Activated T-cell treated with anti-CD3 and anti-CD28 coated beads, Interleukin-2, amount 50 U/mL, for 24 hours (primary cell): Measurements from ENCODE around the gene MOB3B.

Experiments used
- DNase-seq: peaks from one replicate; pipeline ENCODE4 v3.0.0-alpha.2; 2020
- H3K27ac Mint-ChIP-seq: 2 replicates; pipeline ENCODE4 v1.8.0; 2020; ENCODE audit warnings: mild to moderate bottlenecking, mixed read lengths
- H3K27me3 Mint-ChIP-seq: 2 replicates; pipeline ENCODE4 v1.8.0; 2020; ENCODE audit warnings: mixed read lengths
- H3K36me3 Mint-ChIP-seq: 2 replicates; pipeline ENCODE4 v1.8.0; 2020; ENCODE audit warnings: low read depth, mixed read lengths
- H3K4me1 Mint-ChIP-seq: 2 replicates; pipeline ENCODE4 v1.8.0; 2020; ENCODE audit warnings: low read depth, mixed read lengths
- H3K4me3 Mint-ChIP-seq: 2 replicates; pipeline ENCODE4 v1.8.0; 2020; ENCODE audit warnings: mild to moderate bottlenecking, moderate library complexity, mixed read lengths
- H3K9me3 Mint-ChIP-seq: 2 replicates; pipeline ENCODE4 v1.8.0; 2020; ENCODE audit warnings: mixed read lengths

The MOB3B gene

DNA sequence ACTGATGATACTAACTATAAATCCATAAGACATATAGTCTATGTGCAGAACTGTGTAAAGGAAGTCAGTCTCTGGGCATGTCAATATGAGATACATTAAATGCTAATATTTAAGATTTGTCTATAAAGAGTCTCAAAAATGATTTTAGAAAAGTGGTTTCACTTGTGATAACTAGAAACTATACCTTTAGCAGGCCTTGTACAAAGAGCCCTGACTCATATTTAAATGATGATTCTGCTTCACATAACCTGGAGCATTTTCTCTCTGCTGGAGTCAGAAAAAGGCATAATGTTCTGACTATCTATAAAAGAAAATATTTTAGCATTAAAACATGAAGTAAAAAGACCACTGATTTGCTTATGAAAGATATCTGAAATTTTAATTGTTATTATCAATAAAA lies 28.7 kb upstream of the MOB3B start:
- peaks cover 3% of the 10 kb centered on the region for H3K4me1 Mint-ChIP-seq
- H3K9me3 Mint-ChIP-seq: no peaks in the 10 kb centered on the region
- peaks cover 64% of the 10 kb centered on the region for H3K36me3 Mint-ChIP-seq
- no peak overlapping the region for H3K4me3 Mint-ChIP-seq
- no peaks in the 10 kb centered on the region for H3K27me3 Mint-ChIP-seq
- no peak overlapping the region for H3K27ac Mint-ChIP-seq
- DNase-seq: no peak

GRCh38 chr9:27556470-27556869 lies 26.9 kb upstream of the MOB3B start:
- no peak overlapping the region for H3K27ac Mint-ChIP-seq
- no peaks in the 10 kb centered on the region for H3K4me1 Mint-ChIP-seq
- no peaks in the 10 kb centered on the region for H3K27me3 Mint-ChIP-seq
- DNase-seq: no peak
- H3K4me3 Mint-ChIP-seq: no peak overlapping the region
- peaks cover 74% of the 10 kb centered on the region for H3K36me3 Mint-ChIP-seq
- H3K9me3 Mint-ChIP-seq: no peaks in the 10 kb centered on the region

DNA sequence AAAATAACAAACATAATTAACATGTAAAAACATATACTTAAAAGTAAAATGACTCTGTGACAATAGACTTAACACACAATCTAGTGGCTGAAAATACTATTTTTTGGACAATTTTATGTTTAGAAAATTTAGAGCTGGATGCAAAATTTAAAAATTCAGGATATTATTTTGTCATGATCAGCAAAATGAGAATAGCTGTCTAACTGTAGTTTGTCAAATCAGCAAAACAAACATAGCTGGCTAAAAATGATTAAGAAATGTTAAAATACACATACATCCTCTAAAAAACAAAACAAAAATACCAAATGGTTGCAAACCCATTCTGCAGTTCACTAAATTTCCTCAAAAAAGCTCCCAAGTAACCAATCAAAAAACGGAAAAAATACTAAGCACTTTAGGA lies 25.1 kb upstream of the MOB3B start:
- Mint-ChIP-seq H3K27me3 (no peaks in the 10 kb centered on the region), H3K27ac (no peak overlapping the region), H3K4me1 (no peaks in the 10 kb centered on the region), H3K36me3 (peaks cover 73% of the 10 kb centered on the region), H3K4me3 (no peak overlapping the region), H3K9me3 (no peaks in the 10 kb centered on the region)
- DNase-seq: no peak

DNA sequence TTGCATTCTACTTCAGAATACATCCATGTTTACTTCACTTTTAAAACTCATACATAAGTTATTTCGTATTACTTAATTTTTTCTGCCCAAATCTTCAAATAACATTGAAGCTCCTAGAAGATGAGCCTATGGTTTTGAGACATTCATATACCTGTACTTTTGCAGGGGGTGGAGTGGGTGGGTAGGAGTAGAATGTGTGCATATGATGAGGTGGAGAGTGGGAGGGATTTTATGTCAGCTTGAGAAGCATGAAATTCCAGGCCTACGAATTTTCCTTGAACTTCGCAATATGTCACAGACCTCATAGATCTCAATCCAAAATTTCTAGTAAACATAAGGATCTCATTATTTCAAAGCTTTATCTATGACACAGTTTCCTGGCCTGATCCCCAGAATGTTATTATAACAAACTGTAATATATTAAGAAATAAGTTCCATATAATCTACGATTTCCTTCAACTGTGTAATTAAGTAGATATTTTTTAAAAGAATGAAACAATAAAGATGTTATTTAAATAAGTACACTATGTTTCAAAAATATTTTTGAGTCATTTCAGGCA lies 19.7 kb upstream of the MOB3B start:
- no peak overlapping the region for H3K27ac Mint-ChIP-seq
- no peaks in the 10 kb centered on the region for H3K9me3 Mint-ChIP-seq
- no peaks in the 10 kb centered on the region for H3K4me1 Mint-ChIP-seq
- H3K27me3 Mint-ChIP-seq: no peaks in the 10 kb centered on the region
- H3K36me3 Mint-ChIP-seq: peaks cover 64% of the 10 kb centered on the region
- H3K4me3 Mint-ChIP-seq: no peak overlapping the region
- no peak for DNase-seq

DNA sequence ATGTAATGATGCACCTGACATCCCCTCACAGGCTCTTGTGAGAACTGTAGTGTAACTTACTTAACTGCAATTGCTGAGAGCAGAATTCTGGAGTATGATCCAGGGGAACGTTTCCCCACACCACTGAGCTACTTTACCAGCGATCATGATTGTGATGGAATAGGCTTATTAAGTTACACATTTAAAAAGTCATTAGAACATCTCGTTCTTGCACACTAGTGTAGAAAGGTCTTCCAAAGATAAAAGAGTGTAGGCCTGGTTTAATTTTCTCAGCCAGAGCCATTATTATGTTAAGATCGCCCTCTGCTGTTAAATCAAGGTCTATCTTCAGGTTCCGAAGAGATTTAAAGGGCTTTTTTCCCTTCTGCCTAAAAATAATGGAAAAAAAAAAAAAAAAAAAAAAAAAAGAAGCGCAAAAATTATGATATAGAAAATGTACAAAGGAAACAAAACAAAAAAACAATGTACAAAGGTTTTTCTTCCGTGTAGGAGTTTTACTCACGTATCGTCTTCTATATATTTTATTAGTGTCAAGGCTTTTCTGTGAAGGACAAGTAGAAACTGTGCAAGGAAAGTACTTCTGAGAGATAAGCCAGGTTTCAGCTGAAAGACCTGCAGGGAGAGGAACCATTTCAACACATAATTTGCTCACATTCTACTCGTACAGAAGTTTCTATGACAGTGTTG lies 18.6 kb upstream of the MOB3B start:
- Mint-ChIP-seq H3K9me3 (no peaks in the 10 kb centered on the region), H3K4me1 (no peaks in the 10 kb centered on the region), H3K4me3 (no peak overlapping the region), H3K36me3 (peaks cover 62% of the 10 kb centered on the region), H3K27ac (no peak overlapping the region), H3K27me3 (no peaks in the 10 kb centered on the region)
- DNase-seq: no peak

- H3K27me3 Mint-ChIP-seq: no peaks in the 10 kb centered on the region
- no peaks in the 10 kb centered on the region for H3K9me3 Mint-ChIP-seq
- no peak overlapping the region for H3K27ac Mint-ChIP-seq
- H3K4me1 Mint-ChIP-seq: no peaks in the 10 kb centered on the region
- no peak overlapping the region for H3K4me3 Mint-ChIP-seq
- no peak for DNase-seq
- H3K36me3 Mint-ChIP-seq: peaks cover 50% of the 10 kb centered on the region
Measured at GRCh38 chr9:27545471-27545870, 15.9 kb upstream of the MOB3B start.

GRCh38 chr9:27542508-27542907 lies 12.9 kb upstream of the MOB3B start:
- Mint-ChIP-seq H3K36me3 (peaks cover 34% of the 10 kb centered on the region), H3K9me3 (no peaks in the 10 kb centered on the region), H3K27me3 (no peaks in the 10 kb centered on the region), H3K4me1 (no peaks in the 10 kb centered on the region), H3K4me3 (no peak overlapping the region), H3K27ac (no peak overlapping the region)
- DNase-seq: no peak

DNA sequence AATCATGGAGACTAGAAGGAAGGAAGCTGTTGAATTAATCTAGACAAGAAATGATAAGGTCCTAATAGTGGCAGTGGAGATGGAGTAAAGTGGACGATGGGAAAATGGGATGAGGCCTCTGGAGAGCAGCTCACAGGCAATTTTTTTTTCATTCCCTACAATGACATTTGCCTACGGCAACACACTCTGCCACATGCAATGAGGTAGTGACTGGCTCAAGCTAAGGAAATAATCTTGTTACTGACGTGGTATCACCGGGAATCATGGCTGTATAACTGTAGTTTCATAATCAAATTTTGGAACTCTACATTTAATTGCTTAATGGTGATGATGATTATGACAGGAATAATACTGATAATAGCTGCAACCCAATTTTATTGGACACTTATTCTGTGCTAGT lies 12.1 kb upstream of the MOB3B start:
- H3K36me3 Mint-ChIP-seq: peaks cover 28% of the 10 kb centered on the region
- H3K4me1 Mint-ChIP-seq: no peaks in the 10 kb centered on the region
- H3K9me3 Mint-ChIP-seq: no peaks in the 10 kb centered on the region
- no peaks in the 10 kb centered on the region for H3K27me3 Mint-ChIP-seq
- no peak for DNase-seq
- no peak overlapping the region for H3K27ac Mint-ChIP-seq
- no peak overlapping the region for H3K4me3 Mint-ChIP-seq

DNA sequence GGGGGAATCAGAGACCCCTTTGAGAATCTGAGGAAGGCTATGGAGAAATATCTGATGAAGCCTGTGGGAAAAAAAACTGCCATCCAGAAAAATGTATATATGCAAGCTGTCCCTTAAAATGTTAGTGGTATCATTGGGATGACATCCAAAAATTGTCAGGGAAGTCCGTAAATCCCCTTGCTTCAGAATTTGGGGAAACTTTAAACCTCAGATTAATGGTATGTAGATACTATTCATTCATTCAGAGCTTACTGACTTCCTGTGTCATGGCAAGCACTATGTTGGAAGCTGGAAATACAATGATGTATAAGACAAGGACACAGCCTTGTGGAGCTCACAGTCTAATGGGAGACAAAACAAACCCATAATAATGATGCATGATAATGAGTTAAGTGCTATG lies 10.9 kb upstream of the MOB3B start:
- peaks cover 26% of the 10 kb centered on the region for H3K36me3 Mint-ChIP-seq

GRCh38 chr9:27539479-27540441 lies 10.1 kb upstream of the MOB3B start:
- no peak for DNase-seq
- no peaks in the 10 kb centered on the region for H3K27me3 Mint-ChIP-seq
- H3K27ac Mint-ChIP-seq: no peak overlapping the region
- H3K4me3 Mint-ChIP-seq: no peak overlapping the region
- peaks cover 22% of the 10 kb centered on the region for H3K36me3 Mint-ChIP-seq
- H3K9me3 Mint-ChIP-seq: no peaks in the 10 kb centered on the region
- H3K4me1 Mint-ChIP-seq: no peaks in the 10 kb centered on the region

More for the DNA sequence above, 10.9 kb upstream of the MOB3B start:
- no peaks in the 10 kb centered on the region for H3K4me1 Mint-ChIP-seq
- H3K9me3 Mint-ChIP-seq: no peaks in the 10 kb centered on the region
- DNase-seq: no peak
- H3K27ac Mint-ChIP-seq: no peak overlapping the region
- H3K27me3 Mint-ChIP-seq: no peaks in the 10 kb centered on the region
- H3K4me3 Mint-ChIP-seq: no peak overlapping the region

DNA sequence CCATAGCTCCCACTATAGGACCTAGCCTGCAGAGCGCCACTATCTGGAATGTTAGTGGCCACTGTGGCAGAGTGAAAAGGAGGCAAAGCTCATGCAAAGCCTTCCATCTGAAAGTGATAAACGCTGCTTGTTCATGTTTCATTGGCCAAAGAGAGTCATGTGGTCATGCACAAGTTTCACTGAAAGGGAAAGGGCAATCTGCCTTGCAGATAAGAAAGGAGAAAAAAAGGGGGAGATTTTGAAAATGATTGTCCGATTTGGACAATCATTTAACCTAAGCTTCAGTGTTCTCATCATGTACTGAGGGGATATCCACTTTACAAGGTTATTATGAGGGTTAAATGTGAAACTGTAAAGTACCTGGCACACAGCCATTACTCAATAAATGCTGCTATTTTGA lies 9.0 kb upstream of the MOB3B start:
- Mint-ChIP-seq H3K4me3 (no peak overlapping the region), H3K9me3 (no peaks in the 10 kb centered on the region), H3K36me3 (peaks cover 14% of the 10 kb centered on the region), H3K27me3 (no peaks in the 10 kb centered on the region), H3K4me1 (no peaks in the 10 kb centered on the region), H3K27ac (no peak overlapping the region)
- no peak for DNase-seq

DNA sequence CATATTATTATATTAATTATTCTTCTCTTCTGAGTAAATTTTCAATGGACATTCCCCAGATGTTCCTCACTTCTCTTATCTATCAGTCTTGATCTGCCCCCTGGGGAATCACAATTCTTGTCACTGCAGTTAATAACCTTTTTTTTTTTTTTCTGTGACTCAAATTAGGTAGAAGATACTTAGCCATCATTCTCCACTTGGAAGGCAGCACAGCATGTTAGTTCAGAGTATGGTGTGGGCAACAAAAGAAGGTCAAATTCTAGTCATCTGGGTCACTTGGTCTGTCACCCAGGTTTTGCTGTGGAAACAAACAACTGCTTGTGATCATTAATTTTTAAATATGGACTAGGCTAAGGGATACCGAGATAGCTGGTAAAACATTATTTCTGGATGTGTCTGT lies 8.1 kb upstream of the MOB3B start:
- H3K4me1 Mint-ChIP-seq: no peaks in the 10 kb centered on the region
- DNase-seq: no peak
- no peak overlapping the region for H3K27ac Mint-ChIP-seq
- no peaks in the 10 kb centered on the region for H3K27me3 Mint-ChIP-seq
- no peak overlapping the region for H3K4me3 Mint-ChIP-seq
- peaks cover 8% of the 10 kb centered on the region for H3K36me3 Mint-ChIP-seq
- H3K9me3 Mint-ChIP-seq: no peaks in the 10 kb centered on the region

GRCh38 chr9:27537027-27537435 lies 7.4 kb upstream of the MOB3B start:
- Mint-ChIP-seq H3K27me3 (no peaks in the 10 kb centered on the region), H3K4me1 (no peaks in the 10 kb centered on the region), H3K9me3 (no peaks in the 10 kb centered on the region), H3K4me3 (no peak overlapping the region), H3K27ac (no peak overlapping the region), H3K36me3 (peaks cover 2% of the 10 kb centered on the region)
- no peak for DNase-seq

DNA sequence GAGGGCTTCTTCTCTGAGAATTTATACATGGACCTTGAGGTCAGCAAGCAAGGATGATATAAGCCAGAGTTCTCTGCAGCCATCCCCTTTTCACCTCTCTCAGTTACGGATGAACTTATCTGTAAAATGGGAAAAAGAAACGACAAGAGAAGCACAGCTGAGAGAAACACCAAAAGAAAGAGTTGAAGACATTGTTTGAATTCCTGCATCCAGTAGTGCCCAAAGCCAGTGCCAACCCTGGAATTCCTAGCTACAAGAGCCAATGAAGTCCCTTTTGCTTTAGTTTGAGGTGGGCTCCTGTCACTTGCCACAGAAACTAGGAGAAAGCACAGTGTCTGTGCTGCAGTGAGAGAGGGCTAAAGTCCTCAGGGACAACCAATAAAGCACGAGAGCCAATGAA lies 6.6 kb upstream of the MOB3B start:
- no peak overlapping the region for H3K27ac Mint-ChIP-seq

GRCh38 chr9:27535701-27536118 lies 6.1 kb upstream of the MOB3B start:
- no peak overlapping the region for H3K27ac Mint-ChIP-seq

More for the DNA sequence above, 6.6 kb upstream of the MOB3B start:
- Mint-ChIP-seq H3K9me3 (no peaks in the 10 kb centered on the region), H3K27me3 (no peaks in the 10 kb centered on the region), H3K36me3 (peaks cover 2% of the 10 kb centered on the region), H3K4me3 (no peak overlapping the region), H3K4me1 (no peaks in the 10 kb centered on the region)
- no peak for DNase-seq

More at GRCh38 chr9:27535701-27536118, 6.1 kb upstream of the MOB3B start:
- Mint-ChIP-seq H3K27me3 (no peaks in the 10 kb centered on the region), H3K36me3 (no peaks in the 10 kb centered on the region), H3K4me3 (no peak overlapping the region), H3K9me3 (no peaks in the 10 kb centered on the region), H3K4me1 (no peaks in the 10 kb centered on the region)
- DNase-seq: no peak
